Mesendoderm (in vitro differentiated cells): ENCODE measurements around the gene TBX19.

ENCODE experiments used
- DNase-seq: peaks from one replicate; pipeline ENCODE4 v3.0.0; 2013
- H2AK5ac ChIP-seq: 2 replicates; pipeline ENCODE4 v1.6.1; 2013; ENCODE audit warnings: low read length, inconsistent platforms
- H2BK120ac ChIP-seq: 2 replicates; pipeline ENCODE4 v1.6.1; 2013; ENCODE audit warnings: low read depth, mild to moderate bottlenecking, low read length, moderate library complexity, mixed read lengths
- H2BK15ac ChIP-seq: replicated peaks from 2 replicates; pipeline ENCODE4 v1.6.1; 2013; ENCODE audit warnings: low read depth, mild to moderate bottlenecking, moderate library complexity
- H2BK5ac ChIP-seq: 2 replicates; pipeline ENCODE4 v1.6.1; 2013; ENCODE audit warnings: low read length, inconsistent platforms
- H3K18ac ChIP-seq: 2 replicates; pipeline ENCODE4 v1.6.1; 2013; ENCODE audit warnings: mild to moderate bottlenecking, low read length, mixed read lengths
- H3K23ac ChIP-seq: one replicate; pipeline ENCODE4 v1.6.1; 2013; ENCODE audit warnings: low read length
- H3K27ac ChIP-seq: 2 replicates; pipeline ENCODE4 v1.5.1; 2013; ENCODE audit warnings: low read depth, mild to moderate bottlenecking, inconsistent platforms, low read length, moderate library complexity
- H3K27me3 ChIP-seq: 2 replicates; pipeline ENCODE4 v1.6.1; 2013; ENCODE audit warnings: low read length, control low read depth, mild to moderate bottlenecking, inconsistent platforms; ENCODE audit not compliant: insufficient read depth, poor library complexity
- H3K36me3 ChIP-seq: 2 replicates; pipeline ENCODE4 v1.6.1; 2013; ENCODE audit warnings: low read length, inconsistent platforms; ENCODE audit not compliant: control insufficient read depth, insufficient read depth
- H3K4ac ChIP-seq: one replicate; pipeline ENCODE4 v1.6.1; 2013; ENCODE audit warnings: low read depth, mild to moderate bottlenecking, low read length, moderate library complexity
- H3K4me1 ChIP-seq: 2 replicates; pipeline ENCODE4 v1.6.1; 2013; ENCODE audit warnings: low read depth, low read length, inconsistent platforms; ENCODE audit not compliant: control insufficient read depth
- H3K4me2 ChIP-seq: 2 replicates; pipeline ENCODE4 v1.6.1; 2013; ENCODE audit warnings: low read length
- H3K4me3 ChIP-seq: 2 replicates; pipeline ENCODE4 v1.5.1; 2013; ENCODE audit warnings: mild to moderate bottlenecking, low read length
- H3K56ac ChIP-seq: one replicate; pipeline ENCODE4 v1.6.1; 2013; ENCODE audit warnings: low read length
- H3K79me1 ChIP-seq: 2 replicates; pipeline ENCODE4 v1.6.1; 2013; ENCODE audit warnings: low read length, inconsistent platforms
- H3K79me2 ChIP-seq: 2 replicates; pipeline ENCODE4 v1.6.1; 2013; ENCODE audit warnings: mild to moderate bottlenecking, low read length; ENCODE audit not compliant: control insufficient read depth, insufficient read depth
- H3K9ac ChIP-seq: 2 replicates; pipeline ENCODE4 v1.6.1; 2013; ENCODE audit warnings: low read length, inconsistent platforms
- H4K5ac ChIP-seq: one replicate; pipeline ENCODE4 v1.6.1; 2013; ENCODE audit warnings: low read length
- H4K8ac ChIP-seq: one replicate; pipeline ENCODE4 v1.6.1; 2013; ENCODE audit warnings: low read depth, mild to moderate bottlenecking, control low read depth, low read length, moderate library complexity
- WGBS: extraction: QIAGEN DNeasy Blood & Tissue Kit; methylation state at CpG from one replicate; pipeline ENCODE4 v1.1.7; 2013; ENCODE audit warnings: low lambda C conversion rate, missing lambda C conversion rate; ENCODE audit not compliant: insufficient coverage; ENCODE audit errors: extremely low coverage; 5-methylcytosine and 5-hydroxymethylcytosine counted together

The TBX19 gene

DNA sequence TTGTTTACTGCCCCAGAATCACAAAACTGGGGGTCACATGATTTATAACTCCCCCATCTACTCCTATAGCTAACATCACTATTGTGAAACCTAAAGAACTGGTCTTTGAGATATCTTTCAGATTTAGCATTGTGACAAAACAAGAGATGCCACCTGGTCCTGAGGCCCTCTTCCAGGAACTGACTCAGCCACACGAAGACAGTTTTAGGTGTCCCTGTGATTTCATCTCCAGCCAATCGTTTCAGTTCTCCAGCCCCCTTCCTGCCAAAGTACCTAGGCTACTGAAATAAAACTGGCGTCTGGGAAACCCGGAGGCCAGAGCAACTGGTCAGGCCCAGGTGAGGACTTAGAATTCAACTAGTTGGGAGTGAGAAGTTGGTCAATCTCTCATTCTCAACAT, 36.6 kb downstream of the TBX19 start:
- H3K4me1 ChIP-seq, result peaks cover 4% of the 10 kb centered on the region
- no peak overlapping the region for H3K56ac ChIP-seq
- WGBS, result no CpG with 5 or more reads among the region's 4 CpGs
- H2BK120ac ChIP-seq, result no peak overlapping the region
- no peak overlapping the region for H2BK5ac ChIP-seq
- no peak overlapping the region for H3K4me2 ChIP-seq
- H3K4me3 ChIP-seq, result no peak overlapping the region
- no peak overlapping the region for H2BK15ac ChIP-seq
- H3K9ac ChIP-seq, result no peak overlapping the region
- H3K23ac ChIP-seq, result no peak overlapping the region
- H3K4ac ChIP-seq, result no peak overlapping the region
- no peaks in the 10 kb centered on the region for H3K36me3 ChIP-seq
- H3K27me3 ChIP-seq, result no peaks in the 10 kb centered on the region
- H4K8ac ChIP-seq, result no peak overlapping the region
- no peak overlapping the region for H2AK5ac ChIP-seq
- DNase-seq, result no peak
- H3K79me2 ChIP-seq, result no peaks in the 10 kb centered on the region
- no peak overlapping the region for H3K27ac ChIP-seq
- no peaks in the 10 kb centered on the region for H3K79me1 ChIP-seq
- no peak overlapping the region for H3K18ac ChIP-seq
- no peak overlapping the region for H4K5ac ChIP-seq

GRCh38 chr1:168319691-168320090, 39.0 kb downstream of the TBX19 start:
- Histone ChIP-seq H3K9ac (no peak overlapping the region), H3K18ac (no peak overlapping the region), H3K27ac (no peak overlapping the region), H4K8ac (no peak overlapping the region), H3K4me1 (peaks cover 4% of the 10 kb centered on the region), H3K79me2 (no peaks in the 10 kb centered on the region), H2BK5ac (no peak overlapping the region), H3K4me2 (no peak overlapping the region), H2BK120ac (no peak overlapping the region), H3K4me3 (no peak overlapping the region), H3K27me3 (no peaks in the 10 kb centered on the region), H4K5ac (no peak overlapping the region), H3K23ac (no peak overlapping the region), H3K56ac (no peak overlapping the region), H2BK15ac (no peak overlapping the region), H3K36me3 (no peaks in the 10 kb centered on the region), H3K4ac (no peak overlapping the region), H2AK5ac (no peak overlapping the region), H3K79me1 (no peaks in the 10 kb centered on the region)
- peak; percentile 87 for DNase-seq
- WGBS, result no CpG with 5 or more reads among the region's 8 CpGs

DNA sequence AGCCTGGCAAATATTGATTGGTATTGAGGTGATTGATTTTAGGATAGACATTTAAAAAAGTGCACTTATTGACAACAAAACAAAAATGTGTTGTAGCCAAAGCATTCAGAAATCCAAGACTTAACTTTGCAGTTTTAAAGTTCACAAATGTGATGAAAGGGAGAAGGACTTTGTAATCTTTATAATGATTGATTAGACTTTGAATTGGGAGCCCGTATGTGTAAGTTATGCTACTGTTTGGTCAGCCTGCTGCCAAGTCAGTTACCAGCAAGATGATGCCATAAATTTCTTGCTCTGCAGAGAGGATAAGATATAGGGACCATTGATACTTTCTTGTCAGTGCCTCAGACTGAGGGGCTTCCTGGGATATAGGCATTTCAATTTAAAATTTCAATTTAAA, 39.5 kb downstream of the TBX19 start:
- Histone ChIP-seq H3K4ac (no peak overlapping the region), H4K8ac (no peak overlapping the region), H2BK120ac (no peak overlapping the region), H2BK15ac (no peak overlapping the region), H3K4me3 (no peak overlapping the region), H3K27ac (no peak overlapping the region), H3K79me1 (no peaks in the 10 kb centered on the region), H3K79me2 (no peaks in the 10 kb centered on the region), H3K23ac (no peak overlapping the region), H3K18ac (no peak overlapping the region), H3K27me3 (no peaks in the 10 kb centered on the region), H3K56ac (no peak overlapping the region), H2AK5ac (no peak overlapping the region), H3K4me2 (no peak overlapping the region), H3K36me3 (no peaks in the 10 kb centered on the region), H4K5ac (no peak overlapping the region), H2BK5ac (no peak overlapping the region), H3K4me1 (peaks cover 4% of the 10 kb centered on the region), H3K9ac (no peak overlapping the region)
- WGBS, result no CpG with 5 or more reads among the region's 1 CpG
- DNase-seq, result no peak

DNA sequence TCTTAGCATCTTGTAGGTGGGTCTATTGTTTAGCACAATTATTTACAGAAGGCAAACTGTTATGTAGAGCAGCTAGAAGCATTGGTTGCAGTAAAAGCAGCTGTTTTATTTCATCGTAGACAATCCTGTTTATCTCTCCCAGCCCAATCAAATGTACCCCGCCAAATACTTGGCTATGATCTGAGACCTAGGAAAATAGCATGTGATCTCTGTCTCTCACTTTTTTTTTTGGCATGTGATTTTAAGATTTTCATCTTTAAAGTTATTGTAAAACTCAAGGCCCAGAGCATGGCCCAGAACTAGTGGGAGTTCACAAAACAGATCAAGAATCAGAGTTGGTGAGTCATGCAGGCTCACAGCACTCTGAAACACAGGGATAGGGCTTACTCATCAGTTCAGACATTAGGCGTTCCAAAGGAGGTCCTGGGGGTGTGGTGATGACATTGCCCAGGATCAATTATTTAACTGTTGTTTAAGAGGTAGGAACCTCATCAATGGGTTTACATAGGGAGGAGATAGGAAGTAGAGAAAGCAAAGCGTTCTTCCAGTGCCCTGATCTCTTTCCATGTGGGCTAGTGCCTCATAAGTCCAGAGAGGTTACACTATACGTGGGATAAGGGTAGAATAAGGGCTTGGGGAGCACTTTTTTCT, 40.2 kb downstream of the TBX19 start:
- Histone ChIP-seq H3K36me3 (no peaks in the 10 kb centered on the region), H3K18ac (no peak overlapping the region), H3K27ac (no peak overlapping the region), H2BK120ac (no peak overlapping the region), H4K5ac (no peak overlapping the region), H2AK5ac (no peak overlapping the region), H3K4me1 (peaks cover 4% of the 10 kb centered on the region), H3K79me2 (no peaks in the 10 kb centered on the region), H3K4me3 (no peak overlapping the region), H2BK15ac (no peak overlapping the region), H3K4ac (no peak overlapping the region), H3K4me2 (no peak overlapping the region), H3K79me1 (no peaks in the 10 kb centered on the region), H3K56ac (no peak overlapping the region), H3K23ac (no peak overlapping the region), H3K9ac (no peak overlapping the region), H2BK5ac (no peak overlapping the region), H3K27me3 (no peaks in the 10 kb centered on the region), H4K8ac (no peak overlapping the region)
- no CpG with 5 or more reads among the region's 5 CpGs for WGBS
- DNase-seq, result peak; percentile 82

GRCh38 chr1:168321945-168322344, 41.3 kb downstream of the TBX19 start:
- no CpG with 5 or more reads among the region's 1 CpG for WGBS
- H2AK5ac ChIP-seq, result no peak overlapping the region

More at GRCh38 chr1:168321945-168322344, 41.3 kb downstream of the TBX19 start:
- no peak overlapping the region for H3K4me2 ChIP-seq
- no peak overlapping the region for H3K4ac ChIP-seq
- no peak overlapping the region for H3K23ac ChIP-seq
- H3K4me1 ChIP-seq, result peaks cover 4% of the 10 kb centered on the region
- no peak overlapping the region for H3K56ac ChIP-seq
- no peak overlapping the region for H2BK5ac ChIP-seq
- H3K18ac ChIP-seq, result no peak overlapping the region
- no peak overlapping the region for H4K5ac ChIP-seq
- H2BK15ac ChIP-seq, result no peak overlapping the region
- no peaks in the 10 kb centered on the region for H3K79me1 ChIP-seq
- H3K27me3 ChIP-seq, result no peaks in the 10 kb centered on the region
- H4K8ac ChIP-seq, result no peak overlapping the region
- no peaks in the 10 kb centered on the region for H3K79me2 ChIP-seq
- no peak overlapping the region for H2BK120ac ChIP-seq
- no peak overlapping the region for H3K9ac ChIP-seq
- no peaks in the 10 kb centered on the region for H3K36me3 ChIP-seq
- H3K4me3 ChIP-seq, result no peak overlapping the region
- DNase-seq, result no peak
- no peak overlapping the region for H3K27ac ChIP-seq
